Omental fat pad (tissue), 4 donors: ENCODE measurements around the gene RNF123. TPM values are rescaled to one million over a fixed set of nuclear protein-coding genes. Genes with fewer than 3 reads are reported as not detected.

Experiments used
- ATAC-seq: fragments of 150-250 bp; one replicate; pipeline ENCODE4 v1.9.1; 2016; ENCODE audit warnings: mild to moderate bottlenecking, moderate library complexity; ENCODE audit not compliant: low FRiP score
- DNase-seq: peaks from one replicate; pipeline ENCODE4 v3.0.0-alpha.2; 2019; ENCODE audit warnings: low spot score
- small RNA-seq: library from RNA; depleted of rRNA; stranded (forward); fragments of <200 nt; gene quantifications from one replicate; pipeline ENCODE3, GENCODE V24; 2016
- total RNA-seq, 4 donors: library from RNA; depleted of rRNA; stranded (reverse); fragments of >200 nt; gene quantifications; one replicate each; pipeline ENCODE4 v1.1.0, GENCODE V29; 2016
- TF ChIP-seq, protein P1 (sequence below), 3 donors: fragments of 450-650 bp; IDR thresholded peaks; one replicate each; pipeline ENCODE4 v1.5.1; 2016 to 2017; ENCODE audit warnings: antibody characterized with exemption in 3 of 3, mild to moderate bottlenecking in 3 of 3, moderate library complexity in 2 of 3

Gene RNF123
- total RNA-seq, 4 donors from 2014 or later: 22.2 to 28.7 (median 26.7) TPM

DNA sequence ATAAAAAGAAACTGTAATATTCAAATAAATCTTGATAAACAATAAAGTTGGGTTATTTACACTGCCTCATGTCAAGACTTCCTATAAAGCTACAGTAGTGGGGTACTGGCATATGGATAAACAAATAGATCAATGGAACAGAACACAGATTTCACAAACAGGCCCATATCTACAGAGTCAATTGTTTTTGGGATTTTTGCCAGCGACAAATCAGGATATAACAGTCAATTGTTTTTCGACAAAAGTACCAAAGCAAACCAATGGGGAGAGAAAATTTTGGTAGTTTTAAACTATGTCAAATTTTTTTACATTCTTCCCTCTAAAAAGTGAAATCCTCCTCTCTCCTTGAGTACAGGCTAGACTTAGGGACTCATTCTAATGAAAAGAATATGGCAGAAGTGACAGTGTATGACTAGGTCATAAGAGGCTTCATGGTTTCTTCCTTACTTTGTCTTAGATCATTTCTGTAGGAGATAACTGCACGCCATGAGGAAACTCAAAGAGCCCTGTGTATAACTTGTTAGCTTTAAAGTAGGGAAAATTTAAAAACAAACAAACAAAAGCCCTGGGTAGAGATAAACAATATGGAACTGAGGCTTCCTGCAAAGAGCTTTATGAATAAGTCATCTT, 80.0 kb downstream of the RNF123 start:
- DNase-seq (no peak), ATAC-seq (no peak)
- TF ChIP-seq, protein P1, sequence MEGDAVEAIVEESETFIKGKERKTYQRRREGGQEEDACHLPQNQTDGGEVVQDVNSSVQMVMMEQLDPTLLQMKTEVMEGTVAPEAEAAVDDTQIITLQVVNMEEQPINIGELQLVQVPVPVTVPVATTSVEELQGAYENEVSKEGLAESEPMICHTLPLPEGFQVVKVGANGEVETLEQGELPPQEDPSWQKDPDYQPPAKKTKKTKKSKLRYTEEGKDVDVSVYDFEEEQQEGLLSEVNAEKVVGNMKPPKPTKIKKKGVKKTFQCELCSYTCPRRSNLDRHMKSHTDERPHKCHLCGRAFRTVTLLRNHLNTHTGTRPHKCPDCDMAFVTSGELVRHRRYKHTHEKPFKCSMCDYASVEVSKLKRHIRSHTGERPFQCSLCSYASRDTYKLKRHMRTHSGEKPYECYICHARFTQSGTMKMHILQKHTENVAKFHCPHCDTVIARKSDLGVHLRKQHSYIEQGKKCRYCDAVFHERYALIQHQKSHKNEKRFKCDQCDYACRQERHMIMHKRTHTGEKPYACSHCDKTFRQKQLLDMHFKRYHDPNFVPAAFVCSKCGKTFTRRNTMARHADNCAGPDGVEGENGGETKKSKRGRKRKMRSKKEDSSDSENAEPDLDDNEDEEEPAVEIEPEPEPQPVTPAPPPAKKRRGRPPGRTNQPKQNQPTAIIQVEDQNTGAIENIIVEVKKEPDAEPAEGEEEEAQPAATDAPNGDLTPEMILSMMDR (IDR thresholded peaks at IDR 0.05): no peak

DNA sequence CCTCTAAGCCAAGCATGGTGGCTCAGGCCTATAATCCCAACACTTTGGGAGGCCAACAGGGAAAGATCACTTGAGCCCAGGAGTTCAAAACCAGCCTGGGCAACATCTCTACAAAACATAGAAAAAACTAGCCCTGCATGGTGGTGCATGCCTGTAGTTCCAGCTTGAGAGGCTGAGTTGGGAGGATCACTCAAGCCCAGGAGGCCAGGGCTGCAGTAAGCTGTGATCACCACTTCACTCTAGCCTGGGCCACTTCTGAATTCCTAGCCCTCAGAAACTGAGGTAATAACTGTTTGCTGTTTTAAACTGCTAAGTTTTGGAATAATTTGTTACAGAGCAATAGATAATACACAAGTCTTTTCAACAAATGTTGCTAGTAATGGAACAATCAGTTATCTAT, 80.6 kb downstream of the RNF123 start:
- ATAC-seq (no peak), DNase-seq (no peak)
- TF ChIP-seq, protein P1 (IDR thresholded peaks at IDR 0.05): no peak

Small RNA genes within 50 kb of the gene (small RNA-seq; reads per million reads assigned to genes)
- gene AMIGO3: not detected
- gene COX6CP14: not detected

Other genes starting within 250 kb of the RNF123 start
- 10 to 100 TPM; 37.8 to 65.0 (median 44.4) TPM for gene DAG1, start 219.3 kb upstream of the RNF123 start, total RNA-seq
- gene BSN, start 135.1 kb upstream of the RNF123 start, total RNA-seq: under 1 TPM; 0.09 to 0.63 (median 0.37) TPM
- 10 to 100 TPM; 46.7 to 60.8 (median 55.0) TPM for gene APEH, start 15.2 kb upstream of the RNF123 start, total RNA-seq
- gene MST1, start 83 bp upstream of the RNF123 start, total RNA-seq: 10 to 100 TPM in 3 of 4 donors, 1 to 10 TPM in 1; 3.5 to 94.1 (median 25.0) TPM
- gene AMIGO3, start 30.1 kb downstream of the RNF123 start, total RNA-seq: 1 to 10 TPM in 3 of 4 donors, under 1 TPM in 1; 0.82 to 2.9 (median 2.3) TPM
- gene GMPPB, start 34.4 kb downstream of the RNF123 start, total RNA-seq: 10 to 100 TPM; 15.6 to 31.7 (median 27.3) TPM
- 10 to 100 TPM; 30.5 to 41.3 (median 35.8) TPM for gene IP6K1, start 97.0 kb downstream of the RNF123 start, total RNA-seq
- 1 to 10 TPM in 1 of 4 donors, under 1 TPM in 1, not detected in 2; 0.36 to 6.0 TPM for gene CDHR4, start 110.3 kb downstream of the RNF123 start, total RNA-seq
- gene INKA1, start 113.7 kb downstream of the RNF123 start, total RNA-seq: 1 to 10 TPM in 2 of 4 donors, under 1 TPM in 2; 0.74 to 9.9 (median 2.4) TPM
- 10 to 100 TPM; 33.6 to 85.4 (median 38.1) TPM for gene UBA7, start 124.4 kb downstream of the RNF123 start, total RNA-seq
- 1 to 10 TPM in 3 of 4 donors, not detected in 1; 1.0 to 1.8 (median 1.6) TPM for gene TRAIP, start 167.0 kb downstream of the RNF123 start, total RNA-seq
- gene CAMKV, start 180.3 kb downstream of the RNF123 start, total RNA-seq: not detected
- gene MST1R, start 214.3 kb downstream of the RNF123 start, total RNA-seq: 10 to 100 TPM in 1 of 4 donors, 1 to 10 TPM in 2, under 1 TPM in 1; 0.95 to 12.6 (median 5.6) TPM
- gene MON1A, start 240.3 kb downstream of the RNF123 start, total RNA-seq: 10 to 100 TPM in 2 of 4 donors, 1 to 10 TPM in 2; 7.1 to 16.6 (median 10.5) TPM